ENCODE measurements around the gene RPTOR.
"Not testable (repeated sequence)": the region's sequence is repeated elsewhere in the genome, so short reads cannot be mapped to it uniquely, and the experiment has no call there.

RPTOR gene

DNA sequence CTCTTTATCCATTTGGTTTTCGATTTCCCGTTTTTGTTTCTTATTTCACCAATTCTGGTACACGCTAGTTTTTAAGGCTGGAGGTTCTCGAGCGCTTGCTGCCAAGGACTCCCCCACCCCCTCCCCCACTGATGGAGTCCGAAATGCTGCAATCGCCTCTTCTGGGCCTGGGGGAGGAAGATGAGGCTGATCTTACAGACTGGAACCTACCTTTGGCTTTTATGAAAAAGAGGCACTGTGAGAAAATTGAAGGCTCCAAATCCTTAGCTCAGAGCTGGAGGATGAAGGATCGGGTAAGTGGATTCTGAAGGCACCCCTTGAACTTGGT is 825 bp downstream of the RPTOR start:
- no peak for DNase-seq (ENCODE audit: low read depth, low spot score)

DNA sequence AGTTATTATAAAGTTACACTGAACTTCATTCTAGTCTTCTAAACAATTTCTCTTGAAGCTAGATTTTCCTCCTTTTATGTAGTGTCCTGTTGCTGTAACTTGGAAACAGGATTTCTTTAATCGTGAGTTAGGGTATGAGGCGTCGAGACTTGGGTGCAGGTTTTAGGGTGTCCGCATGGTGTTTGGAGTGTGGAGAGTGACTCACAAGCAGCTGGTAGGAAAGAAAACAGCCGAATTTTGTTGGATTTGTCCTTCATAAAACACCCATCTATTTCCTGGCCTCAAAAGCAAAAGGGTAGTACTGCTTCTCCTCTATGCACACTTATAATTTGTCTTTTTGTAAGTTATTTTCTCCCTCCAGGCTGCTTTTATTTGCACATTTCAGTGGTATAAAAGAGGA is 1.6 kb downstream of the RPTOR start:
- no peak for DNase-seq (ENCODE audit: low read depth, low spot score)

DNA sequence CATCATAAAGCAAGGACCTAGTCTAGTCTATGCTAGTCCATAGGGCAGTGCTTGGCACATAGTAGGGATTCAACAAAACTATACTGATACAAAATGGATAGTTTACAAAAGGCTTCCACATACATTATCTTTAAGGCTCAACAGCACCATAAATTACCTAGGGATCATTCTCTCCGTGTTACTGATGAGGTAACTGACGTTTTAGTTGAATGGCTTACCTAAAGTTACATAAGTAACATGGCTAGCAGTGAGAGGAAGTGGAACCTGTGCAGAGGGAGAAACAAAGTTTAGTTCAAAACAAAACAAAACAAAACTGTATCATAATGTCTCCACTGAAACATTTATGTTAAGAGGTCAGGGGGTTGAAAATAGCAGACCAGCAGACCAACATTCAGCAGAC is 7.9 kb downstream of the RPTOR start:
- DNase-seq (ENCODE audit: low read depth, low spot score), result no peak

DNA sequence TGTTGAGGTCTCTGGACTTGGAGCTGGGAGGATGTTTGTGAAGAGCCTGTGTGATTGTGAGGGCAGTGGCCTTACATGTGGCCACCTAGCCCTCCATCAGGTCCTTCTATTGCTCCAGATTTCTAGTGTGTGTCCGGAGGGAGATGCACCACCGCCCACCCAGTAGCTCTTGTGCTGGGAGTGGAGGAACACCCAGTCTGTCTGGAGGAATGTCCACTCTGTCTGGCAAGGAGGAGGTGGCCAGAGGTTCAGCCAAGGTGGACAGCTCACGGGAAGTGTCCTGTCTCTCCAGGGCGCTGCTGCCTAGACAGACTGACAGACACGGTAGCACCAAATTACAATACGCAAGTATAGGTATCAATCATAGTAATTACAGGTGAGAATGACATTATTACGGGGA is 10.6 kb downstream of the RPTOR start:
- DNase-seq (ENCODE audit: low read depth, low spot score), result no peak

DNA sequence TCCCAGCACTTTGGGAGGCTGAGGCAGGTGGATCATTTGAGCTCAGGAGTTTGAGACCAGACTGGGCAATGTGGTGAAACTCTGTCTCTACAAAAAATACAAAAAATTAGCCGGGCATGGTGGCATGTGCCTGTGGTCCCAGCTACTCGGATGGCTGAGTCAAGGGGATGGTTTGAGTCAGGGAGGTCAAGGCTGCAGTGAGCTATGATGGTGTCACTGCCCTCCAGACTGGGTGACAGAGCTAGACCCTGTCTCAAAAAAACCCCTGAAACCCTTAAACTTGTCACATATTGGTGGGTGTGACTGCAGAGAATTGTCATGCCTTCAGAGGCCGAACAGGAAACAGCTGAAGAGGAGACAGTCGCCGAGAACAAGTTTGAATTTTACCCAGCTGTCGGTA is 13.4 kb downstream of the RPTOR start:
- DNase-seq (ENCODE audit: low read depth, low spot score), result no peak

DNA sequence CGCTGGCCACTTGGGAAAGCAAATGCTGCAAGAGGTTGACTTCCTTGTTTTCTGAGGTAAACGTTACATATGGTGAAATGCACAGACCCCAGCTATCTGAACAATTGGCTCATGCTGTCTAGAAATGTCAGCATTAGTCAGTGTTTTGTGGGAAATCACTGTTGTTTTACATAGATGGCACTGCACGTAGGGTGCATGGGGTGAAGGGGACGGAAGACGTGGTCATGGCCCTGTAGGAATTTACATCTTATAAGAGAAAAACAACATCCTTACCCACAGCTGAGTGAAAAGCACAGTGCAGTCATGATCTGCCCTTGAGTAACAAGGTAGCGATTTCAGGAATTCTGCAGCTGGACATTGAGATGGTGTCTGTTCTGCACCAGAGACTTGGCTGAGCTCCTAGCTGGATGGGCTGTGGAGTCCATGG is 15.2 kb downstream of the RPTOR start:
- DNase-seq (ENCODE audit: low read depth, low spot score), result no peak

DNA sequence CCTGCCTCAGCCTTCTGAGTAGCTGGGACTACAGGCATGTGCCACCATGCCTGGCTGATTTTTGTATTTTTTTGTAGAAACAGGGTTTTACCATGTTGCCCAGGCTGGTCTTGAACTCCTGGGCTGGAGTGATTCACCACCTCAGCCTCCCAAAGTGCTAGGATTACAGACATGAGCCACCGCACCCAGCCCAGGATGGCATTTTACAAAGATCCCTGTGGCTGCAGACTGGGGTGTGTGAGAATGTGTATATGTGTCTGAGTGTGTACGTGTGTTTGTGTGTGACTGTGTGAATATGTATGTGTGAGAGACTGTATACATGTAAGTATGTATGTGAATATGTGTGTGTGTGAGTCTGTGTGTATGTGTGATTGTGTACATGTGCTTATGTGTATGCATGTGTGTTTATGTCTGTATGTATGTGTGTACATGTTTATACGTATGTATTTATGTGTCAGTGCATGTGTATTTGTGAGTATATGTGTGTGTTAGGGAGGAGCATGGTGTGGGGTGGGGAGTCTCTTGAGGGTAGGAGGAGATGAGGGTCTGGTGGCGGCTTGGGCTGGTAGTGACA is 17.0 kb downstream of the RPTOR start:
- no peak for DNase-seq (ENCODE audit: low read depth, low spot score)

DNA sequence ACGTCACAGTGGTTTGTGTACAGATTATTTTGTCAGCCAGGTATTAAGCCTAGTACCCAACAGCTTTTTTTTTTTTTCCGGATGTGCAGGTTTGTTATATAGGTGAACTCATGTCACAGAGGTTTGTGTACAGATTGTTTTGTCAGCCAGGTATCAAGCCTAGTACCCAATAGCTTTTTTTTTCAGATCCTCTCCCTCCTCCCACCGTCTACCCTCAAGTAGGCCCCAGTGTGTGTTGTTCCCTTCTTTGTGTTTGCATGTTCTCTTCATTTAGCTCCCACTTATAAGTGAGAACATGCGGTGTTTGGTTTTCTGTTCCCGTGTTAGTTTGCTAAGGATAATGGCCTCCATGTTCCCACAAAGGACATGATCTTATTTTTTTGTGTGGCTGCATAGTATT is 19.9 kb downstream of the RPTOR start:
- no peak for DNase-seq (ENCODE audit: low read depth, low spot score)

DNA sequence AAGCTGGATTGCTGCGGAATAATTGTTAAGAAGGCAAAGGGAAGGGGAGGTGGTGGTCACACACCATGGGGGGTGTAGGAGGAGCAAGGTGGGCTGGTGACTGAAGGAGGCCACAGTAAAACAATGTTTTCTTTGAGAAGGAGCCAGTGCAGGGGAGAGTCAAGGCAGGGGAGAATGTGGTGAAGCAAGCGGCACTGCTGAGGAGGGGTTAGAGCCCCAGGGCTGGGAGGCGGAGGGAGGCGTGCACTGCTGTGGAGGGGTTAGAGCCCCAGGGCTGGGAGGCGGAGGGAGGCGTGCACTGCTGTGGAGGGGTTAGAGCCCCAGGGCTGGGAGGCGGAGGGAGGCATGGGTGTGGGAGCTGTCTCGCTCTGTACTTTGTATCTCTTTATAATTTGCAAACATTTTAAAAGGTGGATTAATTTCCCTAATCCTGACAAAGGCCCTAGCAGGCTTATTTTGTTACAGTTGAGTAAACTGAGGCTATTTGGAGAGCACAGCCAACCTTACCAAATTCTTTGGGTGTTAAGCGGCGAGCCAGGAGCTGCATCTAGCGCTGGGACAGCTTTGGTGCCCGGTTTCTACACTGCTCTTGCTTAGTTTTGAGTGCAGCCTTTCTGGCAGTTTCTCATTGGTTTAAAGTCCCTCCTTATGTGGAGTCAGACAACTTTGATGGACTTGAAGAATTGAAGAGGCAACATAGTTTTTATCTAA is 20.9 kb downstream of the RPTOR start:
- DNase-seq (ENCODE audit: low read depth, low spot score), result no peak

DNA sequence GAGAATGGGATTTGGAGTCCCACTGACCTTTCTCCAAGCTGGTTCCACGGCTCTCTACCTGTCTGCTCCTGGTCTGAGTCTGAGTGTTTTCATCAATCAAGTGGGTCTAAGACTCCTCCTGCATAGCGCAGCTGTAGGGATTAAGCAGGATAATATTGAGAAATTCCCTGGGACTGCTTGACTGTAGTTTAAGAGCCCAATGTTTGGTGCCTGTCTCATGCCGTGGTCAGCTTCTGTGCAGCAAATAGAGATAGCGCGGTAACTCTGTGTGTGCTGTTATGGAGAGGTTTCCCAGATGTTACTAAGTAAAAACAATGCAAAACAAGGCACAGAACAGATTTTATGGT is 21.4 kb downstream of the RPTOR start:
- DNase-seq (ENCODE audit: low read depth, low spot score), result no peak

DNA sequence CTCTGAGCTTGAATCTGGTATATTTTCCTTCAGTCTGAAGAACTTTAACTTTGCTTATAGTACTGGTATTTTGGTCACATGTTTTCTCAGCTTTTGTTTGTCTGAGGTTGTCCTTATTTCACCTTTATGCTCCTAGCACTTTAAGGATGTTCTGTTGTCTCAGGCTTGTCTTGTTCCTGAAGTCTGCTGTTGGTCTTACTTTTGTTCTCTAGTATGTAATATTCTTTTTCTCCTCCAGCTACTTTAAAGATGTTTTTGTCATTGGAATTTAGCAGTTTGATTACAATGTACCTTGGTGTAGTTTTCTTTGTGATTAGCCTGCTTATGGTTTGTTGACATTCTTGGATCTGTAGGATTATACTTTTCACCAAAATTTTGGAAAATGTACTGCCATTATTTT is 23.6 kb downstream of the RPTOR start:
- DNase-seq (ENCODE audit: low read depth, low spot score), result no peak

DNA sequence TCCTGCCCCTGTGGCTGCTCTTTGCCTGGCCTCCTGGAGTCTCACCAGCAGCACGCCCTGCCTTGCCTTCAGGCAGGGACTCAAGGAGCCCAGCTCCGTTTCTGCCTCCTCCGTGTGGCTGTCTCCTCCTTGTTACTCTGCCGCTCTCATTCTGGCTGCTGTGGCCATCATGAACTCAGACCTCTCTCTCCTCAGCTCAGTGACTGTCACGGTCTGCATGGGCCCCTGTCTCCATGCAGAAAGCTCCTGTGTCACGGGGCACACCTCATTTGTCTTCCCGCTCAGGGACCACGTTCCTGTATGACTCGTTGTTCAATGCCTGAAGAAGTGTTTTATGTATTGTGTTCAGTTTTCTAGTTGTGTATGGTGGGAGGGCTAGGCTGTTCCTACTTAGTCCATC is 25.3 kb downstream of the RPTOR start:
- DNase-seq (ENCODE audit: low read depth, low spot score), result no peak

DNA sequence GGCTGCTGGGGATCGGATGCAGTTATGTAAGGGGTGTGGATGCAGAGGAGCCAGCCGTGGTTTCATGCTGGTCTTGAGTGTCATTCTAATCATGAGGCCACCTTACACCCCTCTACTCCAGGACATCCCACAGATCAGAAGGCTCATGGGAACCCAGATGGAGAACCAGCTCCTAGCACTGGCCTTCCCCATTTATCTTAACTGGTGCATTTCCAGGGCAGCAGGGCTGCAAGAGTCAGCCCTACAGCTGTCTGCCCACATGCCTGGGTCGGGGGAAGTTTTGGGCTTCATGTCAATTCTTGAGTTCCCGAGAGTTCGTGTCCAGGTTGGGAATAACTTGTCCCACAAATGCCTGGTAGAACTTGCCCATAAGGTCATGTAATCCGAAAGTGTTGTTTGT is 29.1 kb downstream of the RPTOR start:
- no peak for DNase-seq (ENCODE audit: low read depth, low spot score)

DNA sequence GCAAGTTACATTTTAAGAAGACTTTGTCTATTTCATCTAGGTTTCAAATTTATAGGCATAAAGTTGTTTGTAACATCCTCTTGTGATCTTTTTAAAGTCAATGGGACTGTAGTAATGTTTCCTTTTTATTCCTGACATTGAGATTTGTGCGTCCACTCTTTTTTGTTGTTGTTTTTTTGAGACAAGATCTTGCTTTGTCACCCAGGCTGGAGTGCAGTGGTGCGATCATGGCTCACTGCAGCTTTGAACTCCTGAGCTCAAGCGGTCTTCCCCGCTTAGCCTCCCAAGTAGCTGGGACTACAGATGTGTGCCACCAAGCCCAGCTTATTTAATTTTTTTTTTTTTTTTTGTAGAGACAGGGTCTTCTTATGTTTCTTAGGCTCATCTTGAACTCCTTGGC is 29.9 kb downstream of the RPTOR start:
- no peak for DNase-seq (ENCODE audit: low read depth, low spot score)

DNA sequence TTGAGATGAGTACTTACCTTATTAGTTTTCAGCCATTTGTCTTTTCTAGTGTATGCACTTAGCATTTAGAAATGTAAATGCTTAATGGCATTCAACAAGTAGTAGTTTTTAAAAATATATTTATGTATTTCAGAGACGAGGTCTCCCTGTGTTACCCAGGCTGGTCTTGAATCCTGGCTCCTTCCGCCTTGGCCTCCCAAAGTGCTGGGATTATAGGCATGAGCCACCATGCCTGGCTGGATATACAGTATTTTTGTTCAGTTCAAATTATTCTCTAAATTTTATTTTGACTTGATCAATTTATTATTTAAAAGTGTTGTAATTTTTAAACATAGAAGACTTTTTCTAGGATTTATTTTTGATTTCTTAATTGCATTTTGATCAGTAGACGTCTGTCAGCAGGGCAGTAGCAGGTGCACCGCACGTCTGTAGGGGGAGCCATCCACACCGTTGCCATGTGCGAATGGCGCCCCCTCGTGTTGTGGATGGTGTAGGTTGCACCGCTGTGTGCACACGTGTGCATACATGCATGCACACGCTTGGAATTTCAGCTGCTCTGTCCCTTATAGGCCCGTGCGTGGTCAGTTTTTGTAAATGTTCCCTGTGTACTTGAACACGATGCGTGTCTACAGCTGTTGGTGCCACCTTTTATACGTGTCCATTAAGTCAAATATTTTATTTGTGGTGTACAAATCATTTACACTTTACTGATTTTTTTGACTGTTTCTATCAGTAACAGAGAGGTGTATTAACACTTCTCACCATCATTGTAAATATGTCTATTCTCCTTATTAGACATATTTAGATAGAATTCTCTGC is 30.6 kb downstream of the RPTOR start:
- peak; percentile 87 for DNase-seq (ENCODE audit: low read depth, low spot score)

DNA sequence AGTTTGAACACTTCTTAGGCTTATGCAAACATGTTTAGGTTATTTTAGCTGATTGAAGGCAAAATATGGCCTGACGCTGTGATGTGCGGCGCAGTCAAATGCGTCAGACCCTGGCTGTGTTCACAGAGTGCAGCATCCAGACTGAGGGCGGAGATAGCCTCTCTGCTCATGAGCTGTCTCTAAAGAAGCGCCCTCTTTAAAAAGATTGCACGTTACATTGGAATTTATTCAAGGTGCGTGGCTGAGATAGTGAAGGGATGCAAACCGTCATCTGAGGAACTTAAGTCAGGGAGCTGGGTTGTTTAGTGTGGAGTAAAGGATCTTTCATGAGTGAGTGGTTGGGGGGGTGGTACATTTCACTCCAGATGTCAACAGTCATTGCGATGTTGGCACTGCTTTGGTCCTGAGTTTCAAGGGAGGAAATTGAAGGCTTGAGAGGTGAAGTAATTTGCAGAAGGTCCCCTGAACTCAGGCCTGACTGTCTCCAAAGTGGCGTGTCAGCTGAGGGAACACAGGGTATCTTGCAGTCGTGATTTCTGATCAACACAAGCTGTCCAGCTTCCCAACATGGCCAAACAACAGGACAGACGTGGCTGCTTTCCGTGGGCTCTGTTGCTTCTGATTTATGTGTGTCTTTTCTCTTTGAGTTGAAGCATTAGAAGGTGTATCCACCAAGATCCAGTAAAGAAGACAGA is 33.4 kb downstream of the RPTOR start:
- no peak for DNase-seq (ENCODE audit: low read depth, low spot score)

DNA sequence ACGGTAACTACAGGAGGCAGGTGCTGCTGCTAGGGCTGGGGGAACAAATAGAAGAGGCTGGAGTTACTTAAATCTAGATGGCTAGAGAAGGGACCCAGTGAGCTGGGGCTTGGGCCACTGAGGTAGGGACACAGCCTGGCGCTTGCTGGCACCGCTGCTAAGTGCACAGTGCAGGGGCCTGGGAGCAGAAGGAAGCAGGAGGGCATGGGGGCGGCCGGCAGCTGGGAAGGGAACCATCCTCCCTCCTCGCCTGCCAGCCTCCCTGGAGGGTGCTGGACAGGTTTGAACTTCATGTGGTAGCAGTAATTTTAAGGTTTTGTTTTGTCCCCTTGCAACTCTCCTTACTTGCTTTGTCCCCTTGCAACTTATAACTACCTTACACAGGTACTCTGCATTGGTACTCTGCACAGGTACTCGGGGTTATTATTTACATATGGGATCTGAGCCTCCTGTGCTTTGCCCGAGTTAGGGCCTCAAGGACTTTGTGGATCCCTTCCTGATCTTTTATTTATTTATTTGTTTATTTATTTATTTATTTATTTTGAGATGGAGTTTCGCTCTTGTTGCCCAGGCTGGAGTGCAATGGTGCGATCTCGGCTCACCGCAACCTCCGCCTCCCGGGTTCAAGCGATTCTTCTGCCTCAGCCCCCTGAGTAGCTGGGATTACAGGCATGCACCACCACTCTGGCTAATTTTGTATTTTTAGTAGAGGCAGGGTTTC is 34.2 kb downstream of the RPTOR start:
- not testable (repeated sequence) for DNase-seq (ENCODE audit: low read depth, low spot score)

DNA sequence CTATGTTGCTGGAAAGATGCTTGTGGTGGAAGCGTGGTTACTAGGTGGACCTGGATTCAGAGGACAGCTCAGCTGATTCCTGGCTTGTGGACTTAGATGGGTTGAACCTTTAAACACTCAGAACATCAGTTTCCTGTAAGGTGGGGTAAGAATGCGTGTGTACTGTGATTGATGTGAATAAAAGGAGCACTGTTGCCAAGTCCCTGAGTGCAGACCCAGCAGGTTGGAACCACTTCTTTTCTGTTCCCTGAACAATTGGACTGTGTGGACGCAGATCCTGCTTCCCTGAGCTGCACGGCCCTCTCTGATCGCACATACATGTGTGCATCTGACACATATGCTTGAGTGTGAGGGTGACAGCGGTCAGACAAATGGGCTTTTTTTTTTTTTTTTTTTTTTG is 37.5 kb downstream of the RPTOR start:
- DNase-seq (ENCODE audit: low read depth, low spot score), result no peak

DNA sequence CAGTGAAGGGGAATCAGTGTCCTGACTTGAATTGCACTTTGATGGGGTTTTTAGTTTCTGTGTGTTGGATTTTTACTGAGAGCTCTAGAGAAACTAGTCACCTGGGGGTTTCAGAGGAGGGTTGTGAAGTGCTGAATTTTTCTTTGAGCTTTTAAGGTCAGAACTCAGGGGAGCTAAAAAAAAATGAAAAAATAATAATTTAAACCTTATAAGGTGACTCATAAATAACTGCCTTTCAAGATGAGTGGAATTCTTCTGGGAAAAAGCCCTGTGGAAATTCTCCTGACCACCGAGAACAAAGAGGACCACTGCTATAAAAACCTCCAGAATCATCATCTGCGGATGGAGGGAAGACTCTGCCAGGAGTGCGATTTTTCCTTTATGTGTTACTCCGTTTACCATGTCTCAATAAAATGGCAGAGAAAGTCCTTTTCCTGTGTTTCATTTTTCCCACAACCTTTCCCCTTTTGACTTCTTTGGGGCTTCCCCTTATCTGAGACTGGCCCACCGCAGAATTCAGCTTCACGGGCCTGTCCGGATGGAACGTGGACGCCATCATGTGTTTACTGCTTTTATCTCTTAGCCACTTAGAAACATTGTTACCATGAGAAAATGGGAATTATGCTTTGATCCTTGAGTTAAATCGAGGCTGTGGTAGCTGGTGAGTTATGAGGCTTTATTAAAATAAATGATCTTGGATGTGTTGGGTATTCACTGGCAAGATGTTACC is 39.7 kb downstream of the RPTOR start:
- no peak for DNase-seq (ENCODE audit: low read depth, low spot score)

DNA sequence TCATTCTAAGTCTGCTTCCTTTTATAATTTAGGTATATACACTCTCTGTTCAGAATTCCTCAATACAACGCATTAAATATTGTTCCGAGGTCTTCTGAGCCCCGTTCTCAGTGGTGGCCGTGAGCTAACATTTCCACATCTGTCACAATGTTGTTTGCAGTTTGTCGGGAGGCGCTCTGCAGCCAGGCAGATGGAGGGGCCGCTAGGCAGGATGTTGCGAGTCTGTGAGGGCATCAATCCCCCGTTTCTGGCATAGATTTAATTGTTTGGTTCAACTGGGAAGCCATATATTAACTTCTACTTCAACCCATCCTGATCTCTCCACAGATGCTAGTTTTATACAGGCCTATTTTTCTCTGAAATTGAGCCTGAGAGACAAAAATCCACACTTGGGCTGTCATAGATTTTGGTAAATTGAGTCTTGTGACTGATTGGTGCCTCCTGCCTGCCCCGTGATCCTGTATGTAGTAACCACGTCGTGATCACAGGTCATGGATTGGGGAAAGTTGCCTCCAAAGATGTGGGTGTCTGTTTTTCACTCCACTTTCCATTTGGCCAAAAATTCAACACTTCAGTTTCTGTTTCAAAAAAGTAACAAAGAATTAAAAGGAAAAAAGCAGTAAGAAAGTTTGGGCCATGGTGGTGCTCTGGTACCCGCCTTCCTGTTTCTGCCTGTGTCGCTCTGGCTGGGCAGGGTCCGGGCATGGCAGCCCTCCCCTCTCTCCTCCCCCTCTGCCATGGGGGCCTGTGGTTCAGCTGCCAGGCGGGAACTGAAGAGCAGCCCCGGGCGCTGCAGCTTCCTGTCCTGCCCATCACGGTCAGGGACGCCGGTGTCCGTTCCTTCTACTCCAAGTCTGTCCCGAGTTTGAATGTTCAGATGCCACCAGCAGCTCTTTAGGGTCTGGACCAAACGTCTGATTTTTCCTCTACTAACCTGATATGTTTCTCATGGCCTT is 41.5 kb downstream of the RPTOR start:
- no peak for DNase-seq (ENCODE audit: low read depth, low spot score)
